ENCODE results near the gene DAB2IP.
"Not testable (repeated sequence)": the region's sequence is repeated elsewhere in the genome, so short reads cannot be mapped to it uniquely, and the experiment has no call there.

The DAB2IP gene

DNA sequence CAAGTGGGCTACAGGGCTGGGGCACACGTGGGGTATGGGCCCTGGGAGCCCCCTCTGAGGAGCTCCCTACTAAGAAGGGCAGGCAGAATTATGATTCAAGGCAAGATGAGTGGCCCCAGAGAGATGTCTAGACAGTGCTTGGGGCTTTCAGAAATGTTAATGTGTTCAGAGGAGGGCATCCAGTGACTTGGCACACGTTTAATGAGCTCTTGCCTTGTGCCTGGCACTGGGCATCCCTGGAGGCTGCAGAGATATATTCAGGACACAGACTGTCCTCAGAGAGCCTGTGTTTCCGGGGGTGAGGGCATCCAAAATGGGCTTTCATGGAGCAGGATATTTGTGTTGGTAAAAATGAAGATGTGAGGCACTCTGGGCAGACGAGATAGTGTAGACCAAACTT is 25.4 kb upstream of the DAB2IP start:
- no peak for DNase-seq

GRCh38 chr9:121627427-121627826 is 24.0 kb upstream of the DAB2IP start:
- no peak for DNase-seq

DNA sequence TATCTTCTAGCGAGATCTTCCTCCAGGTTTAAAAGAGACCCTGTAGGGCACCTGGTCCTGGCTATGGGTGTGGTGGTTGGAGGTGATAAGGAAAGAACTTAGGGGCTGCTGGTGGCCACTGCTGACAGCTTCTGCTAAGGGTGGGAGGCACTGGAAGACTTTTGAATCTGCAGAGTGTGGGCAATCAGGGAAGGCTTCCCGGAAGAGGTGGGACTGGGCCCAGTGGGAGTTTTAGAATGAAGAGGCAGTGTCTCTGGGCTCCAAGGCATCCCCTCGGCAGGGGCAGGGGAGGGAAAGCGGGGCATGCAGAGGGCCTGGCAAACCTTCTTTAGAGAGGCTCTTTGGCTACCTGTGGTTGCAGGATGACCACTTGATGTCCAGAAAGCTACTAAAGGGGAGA is 23.0 kb upstream of the DAB2IP start:
- DNase-seq = no peak

GRCh38 chr9:121631115-121631514 is 20.3 kb upstream of the DAB2IP start:
- no peak for DNase-seq

- DNase-seq = no peak
Measured at GRCh38 chr9:121631978-121632418, 19.4 kb upstream of the DAB2IP start.

DNA sequence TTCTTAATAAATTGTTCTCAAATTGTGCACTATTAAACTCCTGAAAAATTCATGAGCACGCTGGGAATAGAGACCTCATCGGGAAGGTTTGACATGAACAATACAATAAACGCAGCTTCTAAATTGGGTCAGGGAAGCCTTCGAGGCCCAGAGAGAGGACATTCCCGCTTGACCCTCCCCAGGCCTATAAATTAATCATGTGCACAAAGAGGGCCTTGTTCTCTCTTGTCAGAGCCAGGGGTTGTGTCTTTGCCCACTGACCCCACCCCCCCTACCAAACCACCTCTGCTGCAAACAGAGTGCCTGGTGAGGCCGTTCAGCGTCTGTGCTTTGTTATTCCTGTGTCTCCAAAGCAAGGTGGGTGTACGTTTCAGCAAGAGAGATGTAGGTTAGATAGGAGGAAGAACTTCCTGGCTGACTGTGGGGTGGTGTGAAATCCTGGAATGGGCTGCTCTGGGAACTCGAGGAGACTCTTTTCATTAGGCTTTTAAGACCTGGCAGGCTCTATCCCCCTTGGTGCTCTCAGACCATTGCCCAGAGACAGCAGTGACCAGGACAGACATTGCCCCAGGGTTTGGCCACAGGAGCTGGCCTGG is 18.2 kb upstream of the DAB2IP start:
- DNase-seq = no peak

GRCh38 chr9:121633736-121634135 is 17.7 kb upstream of the DAB2IP start:
- no peak for DNase-seq

DNA sequence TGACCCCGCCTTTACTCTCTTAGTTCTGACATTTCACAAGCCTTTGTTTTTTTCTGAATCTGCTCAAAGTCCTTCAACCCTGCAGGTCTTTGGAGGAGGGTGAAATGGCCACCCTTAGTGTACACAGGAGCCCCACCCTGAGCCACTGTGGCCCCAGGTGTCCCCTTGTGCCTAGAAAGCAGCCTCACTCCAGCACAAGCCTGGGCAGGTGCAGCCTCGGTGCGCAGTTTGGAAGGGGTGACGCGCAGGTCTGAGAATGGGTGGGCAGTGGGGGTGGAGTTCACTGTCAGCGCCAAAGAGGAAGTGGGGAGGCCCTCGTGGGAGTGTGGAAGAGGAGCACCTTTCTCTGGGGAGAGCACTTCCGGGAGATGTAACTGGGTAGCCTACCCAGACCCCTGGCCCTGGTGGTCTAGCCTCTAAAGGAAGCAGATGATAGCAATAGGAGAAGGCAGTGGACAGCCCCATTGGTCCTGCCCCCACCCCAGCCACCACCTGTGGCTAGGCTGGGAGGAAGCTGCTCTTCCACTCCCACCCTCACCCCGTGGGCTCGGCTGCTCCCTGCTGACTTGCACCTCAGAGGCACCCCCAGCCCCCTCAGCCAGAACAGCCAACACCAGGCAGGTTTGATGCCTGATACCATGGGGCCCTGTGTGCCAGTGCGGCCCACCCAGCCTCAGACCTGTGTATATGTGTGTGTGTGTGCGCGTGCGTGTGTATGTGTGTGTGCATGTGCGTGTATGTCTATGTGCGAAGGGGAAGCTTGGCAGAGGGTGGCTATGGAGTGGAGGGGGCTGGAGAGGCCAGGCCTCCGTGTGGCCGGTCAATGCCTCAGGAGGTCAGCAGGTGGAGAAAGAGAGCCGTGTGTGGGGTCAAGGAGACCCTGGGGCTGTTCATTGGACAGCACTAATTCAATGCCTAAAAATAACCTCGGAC is 16.8 kb upstream of the DAB2IP start:
- DNase-seq = no peak

- DNase-seq = no peak
Measured at GRCh38 chr9:121635300-121635876, 16.0 kb upstream of the DAB2IP start.

GRCh38 chr9:121636341-121636865 is 15.0 kb upstream of the DAB2IP start:
- no peak for DNase-seq

GRCh38 chr9:121636978-121637712 is 14.3 kb upstream of the DAB2IP start:
- DNase-seq = no peak

DNA sequence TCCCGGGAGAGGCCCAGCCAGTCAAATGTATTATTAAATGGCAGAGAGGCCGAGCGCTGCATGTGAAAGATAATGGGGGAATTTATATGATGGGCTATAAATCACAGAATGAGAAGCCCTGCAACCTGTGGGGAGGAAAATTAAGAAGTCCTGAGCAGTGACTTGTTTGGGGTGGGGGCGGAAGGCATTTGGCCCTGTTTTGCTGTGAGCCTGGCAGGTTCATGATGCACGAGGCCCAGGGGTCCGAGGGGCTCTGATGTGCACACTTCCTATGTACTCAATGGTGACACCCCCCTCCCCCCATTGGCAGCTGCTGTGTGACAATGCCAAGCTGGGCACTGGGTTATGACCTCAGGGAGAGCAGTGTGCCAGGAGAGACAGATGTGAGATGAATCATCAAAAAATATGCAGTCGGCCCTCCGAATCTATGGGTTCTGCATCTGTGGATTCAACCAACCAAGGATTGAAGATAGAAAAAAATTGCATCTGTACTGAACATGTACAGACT is 13.7 kb upstream of the DAB2IP start:
- DNase-seq = no peak

DNA sequence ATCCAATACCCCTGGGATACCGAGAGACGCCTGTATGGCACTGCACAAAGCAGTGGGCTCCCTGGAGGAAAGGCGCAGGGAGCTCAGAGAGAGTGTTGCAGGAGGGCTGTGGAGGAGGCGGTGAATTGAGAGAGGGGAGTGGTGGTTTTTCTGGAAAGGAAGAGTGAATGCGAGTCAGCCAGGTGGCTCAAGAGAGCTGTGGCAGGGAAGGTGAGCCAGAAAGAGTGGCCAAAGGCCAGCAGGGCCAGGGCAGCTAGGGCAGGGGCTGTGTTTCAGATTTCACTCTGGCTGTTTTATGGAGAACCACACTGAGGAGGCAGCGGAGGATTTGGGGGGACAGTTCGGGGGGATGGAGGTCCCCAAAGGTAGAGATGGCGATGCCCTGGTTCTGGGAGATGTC is 13.0 kb upstream of the DAB2IP start:
- DNase-seq = no peak

- no peak for DNase-seq
Measured at GRCh38 chr9:121638901-121639592, 12.4 kb upstream of the DAB2IP start.

- no peak for DNase-seq
Measured at GRCh38 chr9:121639619-121640018, 11.8 kb upstream of the DAB2IP start.

- DNase-seq = no peak
Measured at GRCh38 chr9:121640076-121640475, 11.4 kb upstream of the DAB2IP start.

GRCh38 chr9:121640491-121641223 is 10.8 kb upstream of the DAB2IP start:
- no peak for DNase-seq

GRCh38 chr9:121641224-121641611 is 10.2 kb upstream of the DAB2IP start:
- no peak for DNase-seq

GRCh38 chr9:121642758-121643157 is 8.7 kb upstream of the DAB2IP start:
- no peak for DNase-seq

DNA sequence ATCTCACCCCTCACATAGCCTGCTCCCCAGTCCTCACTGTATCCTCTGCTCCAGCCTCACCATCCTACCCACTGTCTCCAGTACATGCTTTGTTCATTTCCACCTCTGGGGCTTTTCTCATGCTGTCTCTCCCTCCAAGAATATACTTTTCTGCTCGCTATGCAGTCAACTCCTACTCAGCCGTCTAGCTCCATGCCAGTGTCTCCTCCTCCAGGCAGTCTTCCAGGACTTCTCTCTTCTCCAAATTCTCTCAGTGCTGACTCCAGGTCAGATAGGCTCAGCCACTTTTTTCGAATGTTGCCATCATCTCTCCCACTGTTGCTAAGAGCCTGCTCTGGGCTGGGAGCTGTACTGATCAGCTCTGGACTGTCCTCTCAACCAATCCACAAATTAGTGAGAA is 8.0 kb upstream of the DAB2IP start:
- no peak for DNase-seq

DNA sequence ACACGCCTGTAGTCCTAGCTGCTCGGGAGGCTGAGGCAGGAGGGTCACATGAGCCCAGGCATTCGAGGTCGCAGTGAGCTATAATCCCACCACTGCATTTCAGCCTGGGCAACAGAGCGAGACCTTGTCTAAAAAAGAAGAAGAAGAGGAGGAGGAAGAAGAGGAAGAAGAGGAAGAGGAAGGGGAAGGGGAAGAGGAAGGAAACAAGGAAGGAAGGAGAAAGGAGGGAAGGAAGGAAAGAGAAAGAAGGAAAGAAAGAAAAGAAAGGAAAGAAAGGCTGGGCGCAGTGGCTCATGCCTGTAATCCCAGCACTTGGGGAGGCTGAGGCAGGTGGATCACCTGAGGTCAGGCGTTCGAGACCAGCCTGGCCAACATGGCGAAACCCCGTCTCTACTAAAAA is 7.4 kb upstream of the DAB2IP start:
- not testable (repeated sequence) for DNase-seq
